ENCODE measurements around the gene PKHD1. TPM values are rescaled to one million over a fixed set of nuclear protein-coding genes. Genes with fewer than 3 reads are reported as not detected.
"Not testable (repeated sequence)": the region's sequence is repeated elsewhere in the genome, so short reads cannot be mapped to it uniquely, and the experiment has no call there.

Gene PKHD1
- total RNA-seq, 1 donor from 2014 or later, result 1.7 TPM

- DNase-seq (ENCODE audit: low spot score), result no peak
Observed at GRCh38 chr6:51996296-51996947, 91.0 kb downstream of the PKHD1 start.

- DNase-seq (ENCODE audit: low spot score), result no peak
Observed at GRCh38 chr6:51995214-51995755, 92.1 kb downstream of the PKHD1 start.

GRCh38 chr6:51992876-51993275, 94.5 kb downstream of the PKHD1 start:
- DNase-seq (ENCODE audit: low spot score), result no peak

- DNase-seq (ENCODE audit: low spot score), result no peak
Observed at GRCh38 chr6:51989789-51990188, 97.6 kb downstream of the PKHD1 start.

GRCh38 chr6:51986864-51987263, 100.5 kb downstream of the PKHD1 start:
- no peak for DNase-seq (ENCODE audit: low spot score)

- DNase-seq (ENCODE audit: low spot score), result peak; percentile 26
Observed at GRCh38 chr6:51983564-51983963, 103.8 kb downstream of the PKHD1 start.

- DNase-seq (ENCODE audit: low spot score), result not testable (repeated sequence)
Observed at GRCh38 chr6:51982695-51983094, 104.7 kb downstream of the PKHD1 start.

GRCh38 chr6:51976374-51976773, 111.0 kb downstream of the PKHD1 start:
- no peak for DNase-seq (ENCODE audit: low spot score)

GRCh38 chr6:51972659-51973058, 114.8 kb downstream of the PKHD1 start:
- no peak for DNase-seq (ENCODE audit: low spot score)

GRCh38 chr6:51968265-51968664, 119.1 kb downstream of the PKHD1 start:
- DNase-seq (ENCODE audit: low spot score), result no peak

GRCh38 chr6:51965222-51965801, 122.1 kb downstream of the PKHD1 start:
- no peak for DNase-seq (ENCODE audit: low spot score)

GRCh38 chr6:51963980-51964379, 123.4 kb downstream of the PKHD1 start:
- no peak for DNase-seq (ENCODE audit: low spot score)

- no peak for DNase-seq (ENCODE audit: low spot score)
Observed at GRCh38 chr6:51962354-51962753, 125.1 kb downstream of the PKHD1 start.

GRCh38 chr6:51960419-51960818, 127.0 kb downstream of the PKHD1 start:
- no peak for DNase-seq (ENCODE audit: low spot score)

- DNase-seq (ENCODE audit: low spot score), result peak; percentile 76
Observed at GRCh38 chr6:51959744-51960383, 127.5 kb downstream of the PKHD1 start.

GRCh38 chr6:51954681-51955080, 132.7 kb downstream of the PKHD1 start:
- DNase-seq (ENCODE audit: low spot score), result no peak

- peak; percentile 27 for DNase-seq (ENCODE audit: low spot score)
Observed at GRCh38 chr6:51953246-51953645, 134.2 kb downstream of the PKHD1 start.

- no peak for DNase-seq (ENCODE audit: low spot score)
Observed at GRCh38 chr6:51951924-51952323, 135.5 kb downstream of the PKHD1 start.

- no peak for DNase-seq (ENCODE audit: low spot score)
Observed at GRCh38 chr6:51949526-51949925, 137.9 kb downstream of the PKHD1 start.

GRCh38 chr6:51939695-51940094, 147.7 kb downstream of the PKHD1 start:
- not testable (repeated sequence) for DNase-seq (ENCODE audit: low spot score)

- no peak for DNase-seq (ENCODE audit: low spot score)
Observed at GRCh38 chr6:51936531-51937290, 150.7 kb downstream of the PKHD1 start.

- no peak for DNase-seq (ENCODE audit: low spot score)
Observed at GRCh38 chr6:51934098-51934497, 153.3 kb downstream of the PKHD1 start.
